HG03442 (cell line): ENCODE data around the gene PRKCQ.
A peak's percentile ranks its signal among the peaks of the same experiment; 100 is the strongest.
"Not testable (repeated sequence)": the region's sequence is repeated elsewhere in the genome, so short reads cannot be mapped to it uniquely, and the experiment has no call there.

Experiments used
- ATAC-seq: cut with Tn5 transposase; IDR thresholded peaks from one replicate; pipeline ENCODE4 v1.9.1; 2021; ENCODE audit warnings: mild to moderate bottlenecking, moderate library complexity; ENCODE audit not compliant: unreplicated experiment

Gene PRKCQ

DNA sequence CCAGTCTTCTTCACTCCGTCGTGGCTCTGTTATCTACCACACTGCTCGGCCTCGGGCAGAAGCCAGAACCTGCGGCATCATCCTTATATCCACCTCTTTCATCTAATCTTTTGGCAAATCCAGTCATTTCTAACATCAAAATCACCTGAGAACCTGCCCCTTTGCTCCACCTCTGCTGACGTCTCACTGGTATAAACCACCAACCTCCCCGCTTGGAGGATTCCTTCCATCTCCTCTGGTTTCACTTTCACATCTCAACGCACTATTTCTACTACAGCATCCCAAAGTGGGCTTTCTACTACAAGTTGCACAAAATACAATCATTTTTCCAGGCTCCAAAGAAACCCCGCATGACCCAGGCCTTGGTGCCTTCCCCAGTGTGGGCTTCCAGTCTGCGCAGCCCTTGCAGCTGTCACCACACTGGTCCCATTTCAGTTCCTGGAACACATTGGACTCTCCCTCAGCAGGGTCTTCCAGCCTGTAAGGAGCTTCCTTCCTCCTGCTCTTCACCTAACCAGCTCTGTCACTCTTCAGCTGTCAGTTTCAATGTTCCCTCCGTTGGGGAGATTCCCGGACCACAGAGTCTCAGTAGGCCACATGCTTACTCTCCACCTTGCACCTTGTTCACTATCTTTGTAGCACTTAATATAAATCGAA, 85.0 kb downstream of the PRKCQ start:
- no peak for ATAC-seq

DNA sequence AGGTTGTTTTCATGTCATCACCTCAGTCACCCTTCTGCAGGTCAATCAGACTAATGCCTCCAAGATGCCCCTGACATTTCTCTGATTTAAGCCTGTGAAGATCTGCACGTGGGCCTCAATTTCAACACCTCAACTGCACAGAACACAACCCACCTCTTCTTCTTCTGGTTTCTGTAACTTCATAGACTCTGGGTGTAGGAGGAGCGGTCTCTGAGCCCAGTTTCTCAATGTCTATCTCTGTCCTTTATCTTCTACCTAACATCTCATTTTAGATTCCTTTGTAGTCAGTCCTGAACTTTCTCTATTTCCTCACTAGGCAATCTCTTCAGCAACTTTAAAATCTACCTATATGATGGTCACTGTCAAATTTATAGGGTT, 85.6 kb downstream of the PRKCQ start:
- no peak for ATAC-seq

DNA sequence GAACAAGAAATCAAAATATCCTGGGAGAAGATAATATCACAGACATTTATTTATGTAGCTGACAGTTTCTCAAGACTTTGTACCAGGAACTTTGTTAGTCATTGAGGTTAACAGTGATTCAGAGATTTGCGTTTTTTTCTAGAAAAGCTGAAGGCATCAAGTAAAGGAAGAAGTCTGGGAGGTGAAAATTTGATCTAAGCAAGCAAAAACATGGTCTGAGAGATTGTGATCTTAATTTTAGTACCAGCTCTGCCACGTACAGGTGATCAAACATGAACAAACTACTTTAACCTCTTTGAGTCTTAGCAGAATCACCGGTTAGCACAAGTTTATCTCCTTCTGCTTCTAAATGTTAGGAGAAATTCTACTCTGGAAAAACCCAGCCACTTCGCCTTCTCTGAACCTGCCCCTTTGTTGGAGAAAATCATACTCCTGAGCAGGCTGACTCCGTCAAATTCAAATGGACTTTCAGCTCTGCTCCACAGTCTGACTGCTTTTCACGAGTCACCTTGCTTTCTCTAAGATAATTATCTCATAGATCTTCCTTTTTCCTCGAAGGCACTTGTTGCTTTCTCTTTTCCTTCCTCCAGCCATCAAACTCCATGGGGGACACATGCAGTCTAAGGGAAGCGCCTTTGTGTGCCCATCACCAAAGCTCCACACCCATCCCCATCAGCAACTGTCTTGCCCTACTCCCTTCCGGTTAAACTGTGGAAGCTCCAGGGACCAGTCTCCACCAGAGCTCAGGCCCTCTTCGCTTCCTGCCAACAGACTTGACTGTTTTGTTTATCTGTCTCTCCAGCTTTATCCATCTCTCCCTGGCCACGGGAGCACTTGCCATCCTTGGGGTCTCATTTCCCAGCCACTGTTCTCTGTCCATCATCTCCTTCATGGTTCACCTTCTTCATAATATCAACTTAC, 86.3 kb downstream of the PRKCQ start:
- no peak for ATAC-seq

DNA sequence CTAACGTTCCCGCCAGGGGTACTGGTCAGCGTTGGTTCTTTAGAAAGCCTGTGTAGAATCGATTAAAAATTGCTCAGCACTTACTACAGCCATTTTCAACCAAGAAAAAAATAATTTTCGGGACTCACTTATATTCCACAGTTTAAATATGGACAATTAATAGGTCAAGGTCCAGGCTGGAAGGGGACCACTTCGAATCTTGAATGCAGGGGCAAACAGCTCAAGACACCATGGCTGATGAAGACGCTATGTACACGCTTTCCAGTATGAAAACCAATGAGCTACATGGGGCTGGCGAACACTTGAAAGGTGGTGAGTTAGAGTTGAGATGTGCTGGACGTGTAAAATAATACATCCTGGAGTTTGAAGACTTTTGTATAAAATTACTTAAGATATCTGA, 87.2 kb downstream of the PRKCQ start:
- ATAC-seq = no peak

DNA sequence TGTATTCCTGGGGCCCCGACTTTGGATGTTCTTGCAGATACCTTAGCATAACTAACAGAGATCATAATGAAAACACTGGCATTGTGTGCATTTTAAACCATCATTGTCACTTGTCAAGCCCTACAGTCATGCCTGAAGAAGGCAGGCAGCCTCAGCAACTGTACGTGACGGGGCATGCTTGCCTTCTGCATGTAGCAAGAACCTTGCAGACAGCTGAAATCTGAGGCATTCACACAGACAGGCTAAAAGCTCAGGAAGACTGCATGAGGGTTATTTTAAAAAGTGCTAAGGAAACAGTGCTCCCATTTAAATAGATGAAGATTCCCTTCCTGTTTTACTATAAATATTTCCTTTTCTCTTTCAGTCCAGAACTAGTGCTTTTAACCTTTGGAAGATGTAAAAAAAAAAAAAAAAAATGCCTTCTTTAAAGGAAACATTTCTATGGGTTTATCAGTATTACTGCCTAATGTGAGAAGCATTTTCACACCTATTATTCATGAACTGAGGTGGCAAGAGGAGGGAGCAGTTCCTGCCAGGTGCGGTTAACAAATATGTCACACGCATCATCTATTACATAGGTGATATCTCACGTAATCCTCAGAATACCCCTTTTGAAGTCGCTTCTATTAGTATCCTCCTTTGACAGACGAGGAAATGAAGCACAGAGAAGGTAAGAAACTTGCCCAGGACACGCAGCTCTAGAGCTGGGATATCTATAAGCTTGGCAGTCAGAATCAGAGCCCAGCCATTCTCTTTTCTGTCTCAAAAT, 88.1 kb downstream of the PRKCQ start:
- no peak for ATAC-seq

DNA sequence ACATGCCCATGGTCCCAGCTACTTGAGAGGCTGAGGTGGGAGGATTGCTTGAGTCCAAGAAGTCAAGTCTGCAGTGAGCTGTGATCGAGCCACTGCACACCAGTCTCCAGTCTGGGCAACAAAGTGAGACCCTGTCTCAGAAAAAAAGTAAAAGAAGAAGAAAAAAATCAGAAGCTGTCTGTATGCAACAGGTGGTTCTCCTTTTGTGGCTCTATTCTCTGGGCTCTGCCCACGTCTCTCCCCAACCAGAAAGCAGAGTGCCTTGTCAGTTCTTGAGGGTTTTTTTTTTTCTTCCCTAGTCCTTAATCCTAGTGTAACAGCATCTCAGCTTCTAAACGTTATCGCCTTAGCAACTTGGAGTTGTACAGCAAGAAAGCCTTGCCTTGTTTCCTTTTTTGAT, 89.5 kb downstream of the PRKCQ start:
- ATAC-seq = no peak

DNA sequence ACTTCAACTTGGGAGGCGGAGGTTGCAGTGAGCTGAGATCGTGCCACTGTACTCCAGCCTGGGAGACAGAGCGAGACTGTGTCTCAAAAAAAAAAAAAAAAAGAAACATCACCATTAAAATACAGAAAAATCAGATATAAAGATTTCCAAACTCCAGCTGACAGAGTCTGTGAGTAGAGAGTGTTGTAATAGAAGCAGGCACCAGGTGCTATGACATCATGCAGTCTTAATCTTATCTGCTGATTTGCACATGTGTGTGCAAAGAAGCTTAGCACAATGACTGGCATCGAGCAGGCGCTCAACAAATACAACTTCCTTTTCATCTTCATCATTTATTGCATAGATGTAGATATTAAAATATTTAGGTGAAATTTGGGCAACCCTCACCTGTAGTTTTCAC, 92.2 kb downstream of the PRKCQ start:
- ATAC-seq = no peak

DNA sequence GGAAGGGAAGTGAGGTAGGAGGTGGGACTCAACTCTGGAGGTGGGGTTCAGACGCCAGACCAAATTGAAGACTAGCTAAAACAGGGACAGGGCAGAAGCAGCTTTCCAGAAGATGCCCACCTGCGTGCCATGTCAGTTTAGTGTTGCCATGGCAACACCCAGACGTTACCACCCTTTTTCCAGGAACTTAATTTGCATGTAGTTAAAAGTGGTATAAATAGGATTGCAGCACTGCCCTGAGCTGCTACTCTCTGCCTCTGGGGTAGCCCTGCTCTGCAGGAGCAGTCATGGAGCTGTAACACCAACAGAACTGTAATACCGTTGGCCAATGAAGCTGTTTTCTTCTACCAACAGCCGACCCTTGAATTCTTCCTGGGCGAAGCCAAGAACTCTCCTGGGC, 93.8 kb downstream of the PRKCQ start:
- ATAC-seq = no peak

DNA sequence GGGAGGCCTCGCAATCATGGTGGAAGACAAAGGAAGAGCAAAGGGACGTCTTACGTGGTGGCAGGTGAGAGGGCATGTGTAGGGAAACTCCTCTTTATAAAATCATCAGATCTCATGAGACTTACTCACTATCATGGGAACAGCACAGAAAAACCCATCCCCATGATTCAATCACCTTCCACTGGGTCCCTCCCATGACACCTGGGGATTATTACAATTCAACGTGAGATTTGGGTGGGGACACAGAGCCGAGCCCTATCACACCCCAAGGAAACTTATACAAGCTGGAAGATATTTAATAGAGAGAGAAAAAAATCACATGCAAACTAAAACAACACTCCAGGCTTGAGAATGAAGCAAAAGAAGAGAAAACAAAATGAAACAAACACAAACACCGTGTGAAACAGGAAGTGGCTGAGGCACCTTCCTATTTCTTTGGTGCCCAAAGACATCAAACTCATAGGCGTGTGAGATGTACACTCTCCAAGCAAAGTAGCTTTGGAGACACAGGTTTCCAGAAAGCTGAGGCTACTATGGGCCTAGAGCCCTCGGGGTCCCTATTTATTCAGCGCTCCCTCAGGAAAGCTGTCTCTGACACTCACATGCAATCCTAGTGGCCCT, 97.2 kb downstream of the PRKCQ start:
- no peak for ATAC-seq

DNA sequence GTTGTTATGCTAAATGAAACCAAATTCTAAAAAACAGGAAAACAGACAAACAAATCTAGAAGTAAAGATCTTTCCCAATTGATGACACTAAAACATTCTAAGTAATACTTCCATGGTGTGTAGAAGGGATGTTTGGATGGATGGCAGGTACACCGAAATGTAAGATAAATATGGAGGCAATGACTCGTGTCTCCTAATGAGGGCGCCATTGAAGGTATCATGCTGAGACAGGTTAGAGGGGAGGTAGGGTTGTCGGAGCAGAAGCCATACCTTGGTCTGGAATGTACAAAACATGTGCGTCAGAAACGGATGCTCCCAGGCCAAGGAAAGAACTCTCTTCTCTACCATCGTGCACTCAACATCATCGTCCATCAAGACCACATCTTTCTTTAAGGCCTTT, 101.4 kb downstream of the PRKCQ start:
- ATAC-seq = no peak

DNA sequence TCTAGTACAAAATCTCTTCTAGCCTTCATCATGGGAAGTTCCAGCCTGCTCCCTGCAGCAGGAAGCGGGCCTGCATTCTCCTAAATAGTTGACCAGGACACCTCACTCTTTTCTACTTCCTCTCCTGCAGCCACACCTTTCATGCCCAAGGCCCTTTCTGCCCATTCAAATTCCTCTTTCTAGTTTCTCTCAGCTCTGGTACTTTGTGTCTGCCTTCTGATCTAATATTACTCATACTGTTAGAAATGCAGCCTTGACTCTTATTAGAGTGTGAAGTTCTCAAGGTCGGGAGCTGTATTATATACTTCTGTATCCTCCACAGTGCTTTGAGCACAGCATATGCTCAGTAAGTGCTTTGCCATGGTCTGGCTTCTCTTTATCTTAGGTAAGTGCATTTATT, 103.1 kb downstream of the PRKCQ start:
- no peak for ATAC-seq

DNA sequence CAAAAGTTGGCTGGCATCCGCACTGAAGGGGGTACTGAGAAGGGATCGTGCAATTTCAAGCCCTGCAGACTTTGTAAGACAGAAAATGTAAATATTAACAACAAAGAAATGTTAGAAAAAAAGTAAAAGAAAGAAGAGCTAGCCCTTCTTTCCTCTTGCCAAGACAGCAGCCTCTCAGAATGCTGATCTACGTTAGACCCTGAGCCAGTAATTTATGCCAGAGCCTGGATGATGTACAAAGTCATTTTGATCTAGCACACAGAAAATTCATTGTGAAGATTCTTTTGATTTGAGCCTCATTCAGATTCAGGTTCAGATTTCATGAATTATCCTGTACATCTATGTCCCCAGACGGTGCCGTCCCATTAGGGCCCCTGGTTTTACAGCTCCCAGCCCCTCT, 105.2 kb downstream of the PRKCQ start:
- no peak for ATAC-seq

DNA sequence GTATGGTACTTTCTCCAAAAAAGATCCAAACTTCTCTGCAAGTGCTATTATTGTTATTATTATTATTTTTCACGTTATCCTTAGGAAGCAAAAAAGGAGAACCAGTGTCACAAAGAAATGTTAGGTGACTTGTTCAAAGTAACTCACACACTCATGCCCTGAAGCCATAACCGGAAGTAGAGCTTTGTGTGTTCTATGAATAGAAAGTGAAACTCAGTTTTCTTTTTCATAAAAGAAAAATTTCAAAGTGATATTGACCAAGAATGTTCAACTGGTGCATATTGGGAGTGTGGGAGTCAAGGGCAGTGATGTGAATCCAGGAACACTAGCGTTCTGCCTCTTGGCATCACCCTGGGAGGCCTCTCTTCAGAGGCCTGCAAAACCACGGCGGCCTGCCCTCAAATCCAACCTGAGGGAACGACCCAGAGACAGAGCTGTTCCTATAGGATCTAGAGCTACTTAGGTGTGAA, 106.1 kb downstream of the PRKCQ start:
- peak; percentile 69 for ATAC-seq

DNA sequence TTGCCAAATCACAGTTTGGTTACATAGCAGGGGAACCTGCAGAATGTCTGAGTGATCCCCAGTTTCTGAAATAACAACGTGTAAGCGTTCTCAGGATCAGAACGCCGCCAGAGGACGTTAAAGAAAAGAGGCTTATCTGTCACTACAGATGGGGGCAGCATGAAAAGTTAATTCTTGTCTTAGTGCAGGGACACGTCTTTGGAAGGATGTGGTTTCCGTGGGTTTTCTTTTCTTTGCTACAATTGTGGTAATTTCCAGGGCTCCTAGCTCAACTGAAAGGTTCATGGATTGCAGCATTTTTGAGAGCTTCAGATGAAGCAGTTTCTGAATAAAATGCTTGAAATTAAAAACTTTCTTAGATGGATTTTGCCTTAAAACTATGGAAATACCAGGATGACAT, 106.6 kb downstream of the PRKCQ start:
- ATAC-seq = no peak

DNA sequence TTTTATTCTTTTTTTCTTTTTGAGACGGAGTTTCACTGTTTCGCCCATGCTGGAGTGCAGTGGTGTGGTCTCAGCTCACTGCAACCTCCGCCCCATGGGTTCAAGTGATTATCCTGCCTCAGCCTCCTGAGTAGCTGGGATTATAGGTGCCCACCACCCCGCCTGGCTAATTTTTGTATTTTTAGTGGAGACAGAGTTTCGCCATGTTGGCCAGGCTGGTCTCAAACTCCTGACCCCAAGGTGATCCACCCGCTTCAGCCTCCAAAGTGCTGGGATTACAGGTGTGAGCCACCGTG, 107.4 kb downstream of the PRKCQ start:
- ATAC-seq = not testable (repeated sequence)

DNA sequence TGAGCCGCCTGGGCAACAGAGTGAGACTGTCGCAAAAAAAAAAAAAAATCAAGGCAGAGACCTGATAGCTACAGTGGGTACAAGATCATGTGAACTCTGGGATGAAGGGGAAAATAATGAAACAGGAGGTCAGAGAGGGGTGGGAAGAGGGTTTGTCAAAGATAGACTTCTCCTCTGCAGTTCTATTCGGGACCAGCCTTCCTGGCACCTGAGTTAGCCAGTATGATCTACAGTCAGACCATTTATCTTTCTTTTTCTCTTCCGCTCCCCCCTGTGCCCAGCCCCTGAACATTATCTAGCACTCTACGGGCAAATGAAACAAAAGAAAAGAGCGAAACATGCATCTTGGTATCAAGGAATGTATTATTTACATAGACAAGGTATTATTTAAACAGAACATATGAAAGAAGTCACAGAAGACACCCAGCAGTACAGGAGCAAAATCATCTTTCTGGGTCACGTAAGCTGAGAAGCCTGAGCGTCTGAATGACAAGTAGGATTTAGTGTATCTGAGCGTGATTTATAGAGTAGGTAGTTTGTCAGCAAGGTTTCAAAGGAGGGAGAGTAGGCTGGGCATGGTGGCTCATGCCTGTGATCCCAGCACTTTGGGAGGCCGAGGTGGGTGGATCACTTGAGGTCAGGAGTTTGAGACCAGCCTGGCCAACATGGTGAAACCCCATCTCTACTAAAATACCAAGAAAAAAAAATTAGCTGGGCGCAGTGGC, 109.0 kb downstream of the PRKCQ start:
- no peak for ATAC-seq

DNA sequence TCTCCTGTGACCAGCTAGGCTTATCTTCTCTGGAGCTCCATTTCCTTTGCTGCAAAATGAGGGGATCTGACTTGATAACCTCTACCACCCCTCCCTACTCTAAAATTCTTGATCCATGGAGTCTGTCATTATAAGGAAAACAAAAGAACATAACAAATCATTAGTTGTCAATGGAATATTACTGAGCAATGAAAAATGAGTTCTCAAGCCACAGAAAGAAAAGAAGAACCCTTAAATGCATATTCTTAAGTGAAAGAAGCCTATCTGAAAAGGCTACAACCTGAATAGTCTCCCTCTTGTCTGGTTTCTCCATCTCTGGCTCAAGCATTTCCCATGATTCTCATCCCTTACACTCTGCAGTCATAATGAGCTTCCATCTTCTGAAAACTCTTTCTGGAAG, 110.4 kb downstream of the PRKCQ start:
- no peak for ATAC-seq

DNA sequence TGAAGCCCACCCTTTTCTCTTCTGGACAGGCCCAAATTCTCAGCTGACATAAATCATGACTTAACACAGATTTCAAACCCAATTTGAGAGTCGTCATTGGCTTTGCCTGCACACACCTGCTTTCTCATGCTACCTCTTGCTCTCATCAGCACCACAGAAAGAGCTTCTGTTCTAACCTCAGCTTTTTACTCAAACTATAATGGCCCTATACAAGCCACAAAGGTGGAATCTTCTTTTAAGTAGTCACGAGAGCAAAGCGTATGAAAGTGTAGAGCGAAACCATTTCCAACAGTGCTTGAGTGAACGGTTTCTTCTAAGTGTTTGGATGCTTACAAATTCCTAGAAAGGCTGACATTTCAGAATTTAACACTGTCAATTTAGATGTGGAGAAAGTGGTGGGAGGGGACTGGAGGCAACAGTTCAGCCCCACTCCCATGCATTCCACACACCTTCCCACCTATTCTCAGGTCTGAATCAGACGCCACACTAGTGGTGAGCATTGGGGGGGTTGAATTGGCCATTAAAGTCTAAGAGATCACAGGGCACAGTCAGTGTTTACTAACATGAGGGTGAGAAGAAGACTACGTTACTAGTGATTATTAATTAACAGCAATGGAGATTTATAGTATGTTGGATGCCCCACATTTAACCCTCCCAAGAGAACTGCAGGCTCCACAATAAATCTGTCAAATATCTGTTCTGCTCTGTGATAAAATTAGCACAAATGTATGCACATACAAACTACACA, 114.0 kb downstream of the PRKCQ start:
- ATAC-seq = no peak

DNA sequence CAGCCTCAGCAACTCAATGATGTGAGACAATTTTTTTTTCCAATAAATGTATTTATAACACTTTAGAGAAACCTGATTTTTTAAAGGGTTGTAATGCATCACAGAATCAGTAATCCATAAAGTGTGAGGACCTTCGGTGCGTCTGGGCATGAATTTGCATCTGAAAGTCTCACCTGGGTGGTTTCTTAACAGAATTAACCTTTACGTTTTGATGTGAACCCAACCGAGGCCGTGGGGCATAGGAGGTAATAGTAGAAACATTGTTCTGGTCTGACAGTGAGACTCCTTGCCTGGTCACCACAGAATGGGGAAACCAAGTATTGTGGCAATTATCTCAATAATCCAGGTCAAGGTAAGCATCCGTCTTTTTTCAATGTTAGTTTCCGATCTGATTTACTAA, 114.6 kb downstream of the PRKCQ start:
- no peak for ATAC-seq

DNA sequence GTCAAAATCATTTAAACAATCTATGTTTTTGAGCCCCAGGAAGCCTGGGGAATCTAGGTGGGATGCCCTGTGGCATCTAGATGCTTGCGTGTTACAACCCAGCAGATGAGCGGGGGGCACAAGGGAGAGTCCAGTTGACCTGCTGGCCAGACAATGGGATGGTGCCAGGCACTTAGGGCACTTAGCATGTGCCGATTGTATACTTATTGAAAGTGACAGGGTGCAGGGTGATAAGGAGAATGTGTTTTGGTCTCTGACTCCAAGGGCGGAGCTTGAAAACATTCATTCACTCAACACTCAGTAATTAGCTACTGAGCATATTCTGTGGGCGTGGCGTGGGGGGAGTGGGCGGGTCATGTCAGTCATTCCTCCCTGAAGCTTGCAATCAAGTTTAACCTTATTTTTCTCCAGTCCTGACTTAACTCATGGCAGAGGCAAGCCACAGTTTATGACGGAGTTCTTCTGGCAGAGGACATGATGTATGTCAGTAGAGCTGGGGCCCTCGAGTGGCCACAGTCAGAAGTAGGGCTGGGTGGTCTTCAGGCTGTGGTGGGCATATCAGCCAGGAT, 115.1 kb downstream of the PRKCQ start:
- no peak for ATAC-seq
